OCI-M1 (cell line): Measurements from ENCODE around the gene CTR9.

Source experiments
- DNase-seq: peaks from one replicate; lab custom pipeline; 2025; lab: John Stamatoyannopoulos, UW

Gene CTR9

GRCh38 chr11:10780040-10780439, 29.0 kb downstream of the CTR9 start:
- DNase-seq = no peak

DNA sequence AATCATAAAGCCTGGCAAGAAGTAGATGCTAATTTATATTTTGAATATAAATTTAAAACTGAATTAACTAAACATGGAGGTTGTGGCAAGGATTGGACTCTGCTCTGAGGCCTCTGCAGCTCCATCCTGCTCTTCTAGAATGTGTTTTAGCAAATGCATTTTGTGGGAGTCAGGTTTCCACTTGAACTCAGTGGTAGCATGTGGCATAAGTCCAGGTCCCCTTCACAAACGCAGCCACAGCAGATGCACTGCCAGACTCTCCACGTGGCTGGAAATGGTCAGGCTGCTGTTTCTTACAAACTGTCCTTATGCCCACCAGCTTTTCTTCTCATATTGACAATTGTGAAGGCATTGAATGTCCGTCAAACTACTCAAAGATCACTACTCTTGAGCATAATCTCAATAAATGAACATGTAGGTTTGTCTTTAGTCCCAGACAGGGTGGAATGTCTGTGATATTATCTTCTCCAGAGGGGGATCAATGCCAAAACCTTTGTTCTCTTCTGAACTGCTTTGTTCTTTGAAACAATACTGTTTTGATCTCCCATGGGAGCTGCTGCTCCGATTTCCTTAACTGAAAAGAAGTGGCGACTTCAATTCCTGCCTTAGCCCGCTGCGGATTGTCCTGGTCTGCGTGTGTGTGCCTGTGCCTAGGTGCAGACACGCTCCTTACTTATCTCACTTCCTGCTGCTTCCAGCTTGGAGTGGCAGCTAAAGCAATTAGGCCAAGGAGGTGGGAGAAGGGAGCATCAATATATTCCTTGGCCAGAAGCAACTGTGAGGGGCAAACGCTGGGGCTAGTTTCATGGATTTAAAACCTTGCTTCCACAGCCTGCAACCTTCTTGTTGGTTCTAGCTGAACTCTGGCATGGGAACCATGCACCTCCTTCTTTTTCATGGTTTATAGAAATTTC, 33.4 kb downstream of the CTR9 start:
- no peak for DNase-seq

DNA sequence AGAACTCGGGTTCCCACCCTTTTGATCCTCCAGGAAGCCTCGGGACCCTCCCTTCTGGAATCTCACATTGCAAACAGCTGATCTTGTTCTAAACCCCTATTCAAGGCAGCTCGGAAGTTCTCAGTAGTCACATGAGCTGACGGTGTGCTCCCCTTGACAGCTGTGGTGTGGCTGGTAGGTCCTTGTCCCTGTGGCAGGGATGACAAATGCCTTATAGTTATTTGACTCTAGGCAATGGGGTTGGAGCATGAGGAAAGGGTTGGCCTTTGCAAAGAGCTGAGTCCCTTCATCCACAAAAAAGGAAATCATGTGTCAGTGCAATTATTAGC, 34.1 kb downstream of the CTR9 start:
- DNase-seq = no peak

DNA sequence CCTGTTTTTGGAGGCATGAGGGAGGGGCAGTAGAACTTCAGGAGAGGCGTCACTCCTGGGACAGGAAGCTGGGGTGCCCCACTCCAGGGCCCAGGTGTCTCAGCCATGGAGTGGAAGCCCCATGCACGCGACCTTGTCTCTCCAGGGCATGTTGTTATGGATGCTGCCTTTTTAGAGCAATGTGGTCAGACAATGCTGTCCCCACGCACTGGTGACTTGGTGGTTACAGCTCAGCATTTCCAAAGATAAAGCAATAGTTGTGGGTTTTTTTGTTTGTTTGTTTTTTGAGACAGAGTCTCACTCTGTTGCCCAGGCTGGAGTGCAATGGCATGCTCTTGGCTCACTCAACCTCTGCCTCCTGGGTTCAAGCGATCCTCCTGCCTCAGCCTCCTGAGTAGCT, 35.4 kb downstream of the CTR9 start:
- peak; percentile 81 for DNase-seq

GRCh38 chr11:10792385-10793068, 41.5 kb downstream of the CTR9 start:
- DNase-seq = peak; percentile 88

GRCh38 chr11:10793470-10794255, 42.6 kb downstream of the CTR9 start:
- DNase-seq = no peak

DNA sequence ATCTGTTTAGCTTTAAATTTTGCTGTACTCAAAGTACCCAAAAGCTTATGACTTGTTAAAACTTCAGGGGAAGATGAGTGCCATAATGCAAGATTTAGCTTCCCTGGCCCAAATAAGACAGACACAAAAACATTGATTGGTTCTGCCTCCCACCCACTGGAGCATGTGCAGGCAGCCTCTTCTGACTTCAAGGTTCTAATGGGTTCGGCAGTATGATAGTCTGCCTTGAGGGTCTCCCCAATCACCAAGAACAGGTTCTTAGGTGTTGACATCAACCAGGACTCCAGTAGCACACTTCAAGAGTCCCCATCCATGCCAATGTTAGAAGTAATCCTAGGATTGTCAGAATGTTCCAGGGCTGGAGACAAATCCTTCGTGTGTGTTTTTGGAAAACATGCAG, 45.1 kb downstream of the CTR9 start:
- DNase-seq = no peak

DNA sequence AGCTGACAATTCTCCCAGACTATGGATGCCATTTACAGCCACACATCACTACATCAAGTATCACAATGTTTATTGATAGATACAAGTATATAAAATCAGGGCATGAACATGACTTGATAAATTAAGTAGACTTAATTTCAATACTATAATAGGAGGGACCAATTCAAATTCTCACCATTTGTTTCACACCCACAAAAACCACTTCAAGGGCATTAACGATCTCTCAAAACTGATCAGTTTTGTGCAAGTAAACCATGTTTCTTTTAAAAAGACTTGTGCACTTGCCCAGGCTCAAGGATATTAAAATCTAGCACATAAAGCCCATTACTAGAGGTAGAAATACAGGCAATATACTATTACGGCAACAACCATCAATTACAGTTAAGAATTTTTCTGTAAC, 46.0 kb downstream of the CTR9 start:
- DNase-seq = no peak

DNA sequence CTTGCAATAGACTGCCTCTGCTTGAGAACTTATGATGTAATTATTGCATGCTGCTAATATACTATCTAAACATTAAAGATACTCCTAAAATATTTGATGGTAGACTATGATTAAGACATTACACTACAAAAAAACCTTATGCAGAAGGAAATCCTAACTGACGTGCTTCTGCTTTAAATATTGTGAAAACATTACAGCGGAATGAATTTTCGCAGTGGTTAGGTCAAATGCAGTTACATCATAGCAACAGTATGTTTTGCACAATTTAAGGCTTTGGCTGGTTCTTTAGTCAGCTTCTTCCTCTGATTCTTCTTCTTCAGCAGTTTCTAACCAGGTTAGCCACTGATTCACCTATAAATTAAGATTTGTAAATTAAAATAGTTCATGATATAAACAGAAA, 46.5 kb downstream of the CTR9 start:
- no peak for DNase-seq

- DNase-seq = no peak
Measured at GRCh38 chr11:10798330-10798928, 47.4 kb downstream of the CTR9 start.

DNA sequence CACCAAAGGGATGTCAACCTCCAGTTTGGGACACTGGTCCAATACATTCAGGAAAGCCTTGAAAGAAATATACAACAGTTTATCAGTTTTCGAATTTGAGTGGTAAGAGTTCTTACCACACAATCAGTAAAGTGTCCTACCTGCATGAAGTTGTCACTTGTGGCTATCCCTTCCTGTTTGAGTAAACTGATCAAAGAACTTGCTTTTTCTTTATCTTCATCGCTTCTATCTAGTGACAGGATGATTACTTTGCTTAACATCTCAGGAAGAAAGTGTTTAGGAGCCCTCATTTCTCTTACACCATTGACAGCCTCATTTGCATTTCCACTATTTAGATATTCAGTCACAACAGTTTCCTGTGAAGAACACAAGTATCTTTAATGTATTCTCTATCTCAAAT, 49.2 kb downstream of the CTR9 start:
- DNase-seq = no peak

- no peak for DNase-seq
Measured at GRCh38 chr11:10803676-10804075, 52.6 kb downstream of the CTR9 start.

- DNase-seq = no peak
Measured at GRCh38 chr11:10805741-10806140, 54.7 kb downstream of the CTR9 start.

- DNase-seq = no peak
Measured at GRCh38 chr11:10806206-10806605, 55.2 kb downstream of the CTR9 start.

GRCh38 chr11:10807493-10808234, 56.6 kb downstream of the CTR9 start:
- peak; percentile 37 for DNase-seq

DNA sequence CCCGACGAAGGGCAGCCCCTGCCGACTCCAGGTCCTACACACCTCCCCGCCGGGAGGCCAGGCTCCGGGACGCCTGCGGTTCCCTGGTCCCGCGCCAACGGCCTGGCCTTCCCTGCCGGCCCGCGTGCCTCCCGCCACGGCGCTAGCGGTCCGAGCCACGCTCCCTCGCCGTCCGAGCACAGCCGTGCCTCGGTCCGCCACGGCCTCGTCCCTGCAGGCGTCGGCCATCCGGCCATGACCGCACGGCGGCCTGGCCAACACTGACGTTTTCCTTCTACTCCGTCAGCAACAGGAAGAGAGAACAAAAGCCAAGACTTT, 57.1 kb downstream of the CTR9 start:
- DNase-seq = no peak

DNA sequence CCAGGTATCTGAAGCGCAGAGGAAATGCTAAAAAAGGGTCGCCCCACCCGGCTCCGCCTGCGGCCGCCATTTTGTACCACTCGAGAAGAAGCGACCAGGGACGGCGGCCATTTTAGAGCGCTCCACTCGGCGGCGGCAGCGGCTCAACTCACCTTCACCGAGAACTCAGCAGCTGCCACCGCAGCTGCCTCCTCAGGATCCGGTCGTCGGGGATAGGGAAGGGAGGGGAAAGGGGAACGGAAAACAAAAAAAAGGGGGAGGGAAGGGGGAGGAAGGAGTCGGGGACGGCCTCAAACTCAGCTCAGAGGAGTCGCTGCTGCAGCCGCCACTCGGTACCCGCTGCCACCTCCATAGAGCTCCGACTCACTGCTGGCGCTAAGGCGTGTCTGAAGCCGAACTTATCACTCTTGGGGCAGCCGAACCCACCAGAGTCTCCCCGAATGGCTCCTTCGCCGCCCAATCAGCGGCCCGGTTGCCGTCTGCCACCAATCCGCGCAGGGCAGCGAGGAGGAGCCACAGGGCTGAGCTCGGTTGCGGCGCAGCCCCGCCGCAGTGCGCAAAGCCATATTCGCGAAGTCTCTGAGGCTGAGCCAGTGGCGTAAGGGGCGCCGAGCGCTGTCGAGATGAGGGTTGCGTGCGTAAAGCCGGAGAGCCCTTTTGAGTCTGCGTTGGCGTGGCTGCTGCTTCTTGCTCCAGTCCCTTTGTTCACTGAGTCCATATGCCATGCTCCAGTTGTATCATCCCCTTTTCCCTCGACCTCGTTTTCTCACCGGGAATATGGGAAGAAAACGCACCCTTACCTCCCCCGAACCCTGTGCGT, 57.7 kb downstream of the CTR9 start, which contains the start of gene EIF4G2:
EIF4G2 (minus strand) TSS at position 374 of the 820 bp plus-strand sequence.
- peak; percentile 99 for DNase-seq

DNA sequence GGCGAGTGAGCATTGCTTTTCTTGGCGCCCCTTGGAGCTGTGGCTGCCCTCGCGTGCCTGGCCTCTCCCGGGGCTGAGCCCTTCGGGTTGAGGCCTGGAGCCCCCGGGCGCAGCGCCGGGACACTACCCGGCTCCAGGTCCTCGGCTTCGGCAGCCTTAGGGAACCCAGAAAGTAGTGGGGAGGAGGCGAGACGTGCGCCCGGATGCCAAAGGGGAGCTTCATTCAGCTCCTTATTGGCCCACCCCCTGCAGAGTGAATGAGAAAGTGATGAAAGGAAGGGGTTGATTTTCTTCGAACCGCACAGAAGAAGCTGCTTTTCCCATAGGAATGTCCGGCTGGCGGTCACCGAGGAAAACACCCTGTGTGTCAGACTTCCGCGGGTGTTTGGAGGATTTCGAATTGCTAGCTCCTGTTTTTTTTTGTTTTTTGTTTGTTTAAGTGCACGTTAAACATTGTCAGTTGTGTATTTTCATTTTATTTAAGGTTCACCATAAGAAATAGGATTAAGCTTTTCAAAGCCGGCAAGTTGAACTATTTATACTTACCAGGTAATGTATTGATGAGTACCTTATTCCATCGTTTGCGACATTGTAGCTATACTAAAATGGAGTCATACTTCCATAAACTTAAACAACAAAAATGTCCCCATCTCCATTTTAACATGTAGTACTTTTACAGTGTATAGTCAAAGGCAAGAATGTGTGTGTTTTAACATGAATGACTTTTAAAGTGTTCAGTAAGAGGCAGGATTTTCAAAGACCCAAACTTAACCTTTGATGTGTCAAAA, 58.5 kb downstream of the CTR9 start:
- DNase-seq = peak; percentile 74

- DNase-seq = no peak
Measured at GRCh38 chr11:10813945-10814344, 62.9 kb downstream of the CTR9 start.

- no peak for DNase-seq
Measured at GRCh38 chr11:10818594-10818993, 67.5 kb downstream of the CTR9 start.
